Caco-2 (cell line): ENCODE measurements around the gene C1QTNF5. TPM values are rescaled to one million over a fixed set of nuclear protein-coding genes. Genes with fewer than 3 reads are reported as not detected.

ENCODE experiments used
- Bru-seq: library from RNA; stranded (reverse); fragments of 400-500 nt; gene quantifications from one replicate; lab custom pipeline; 2021; lab: Mats Ljungman, UMichigan
- BruChase-seq, 2 experiments: library from RNA; stranded (reverse); fragments of 400-500 nt; gene quantifications; one replicate each; lab custom pipeline; 2021; lab: Mats Ljungman, UMichigan
- BruUV-seq: library from RNA; stranded (reverse); fragments of 400-500 nt; replicated peaks from 2 replicates; lab custom pipeline; 2021; lab: Mats Ljungman, UMichigan
- CTCF ChIA-PET: fragments of 300-600 bp; sonication (Branson Sonifier 250); formaldehyde crosslinking; loops from one replicate; lab custom pipeline; 2022; ENCODE audit warnings: antibody characterized with exemption; lab: Charles Lee
- POLR2A ChIA-PET: fragments of 300-600 bp; sonication (Branson Sonifier 250); formaldehyde crosslinking; loops from one replicate; lab custom pipeline; 2022; ENCODE audit warnings: antibody characterized with exemption; lab: Charles Lee
- DNase-seq, 2 experiments: peaks; one replicate each; pipeline versions ENCODE4 v3.0.0 to v3.0.0-alpha.2; 2020 to 2022
- H3K27me3 ChIP-seq: replicated peaks from 2 replicates; pipeline ENCODE4 v1.6.0; 2011; ENCODE audit warnings: low read length; ENCODE audit not compliant: control insufficient read depth, insufficient read depth
- H3K36me3 ChIP-seq: 2 replicates; pipeline ENCODE4 v1.5.1; 2011; ENCODE audit warnings: low read length; ENCODE audit not compliant: control insufficient read depth, insufficient read depth
- H3K4me1 ChIP-seq: fragments of 250-450 bp; sonication (Bioruptor Pico); 2 replicates; pipeline ENCODE4 v1.5.1; 2020; ENCODE audit warnings: mild to moderate bottlenecking
- H3K4me3 ChIP-seq: 2 replicates; pipeline ENCODE4 v1.5.1; 2011; ENCODE audit warnings: low read depth, mild to moderate bottlenecking, control low read depth, low read length
- H3K9me3 ChIP-seq: fragments of 250-450 bp; sonication (Bioruptor Pico); 2 replicates; pipeline ENCODE4 v1.5.1; 2020; ENCODE audit warnings: mild to moderate bottlenecking, moderate library complexity
- H3K27ac Mint-ChIP-seq: one replicate; pipeline ENCODE4 v1.8.0; 2022; ENCODE audit warnings: mixed read lengths; ENCODE audit not compliant: unreplicated experiment
- H3K27me3 Mint-ChIP-seq: one replicate; pipeline ENCODE4 v1.8.0; 2022; ENCODE audit warnings: mixed read lengths; ENCODE audit not compliant: insufficient read depth, unreplicated experiment
- H3K36me3 Mint-ChIP-seq: one replicate; pipeline ENCODE4 v1.8.0; 2022; ENCODE audit warnings: mild to moderate bottlenecking, mixed read lengths; ENCODE audit not compliant: insufficient read depth, unreplicated experiment
- H3K4me1 Mint-ChIP-seq: one replicate; pipeline ENCODE4 v1.8.0; 2022; ENCODE audit warnings: low read depth, mixed read lengths; ENCODE audit not compliant: unreplicated experiment
- H3K4me3 Mint-ChIP-seq: one replicate; pipeline ENCODE4 v1.8.0; 2022; ENCODE audit warnings: mild to moderate bottlenecking, moderate library complexity, mixed read lengths; ENCODE audit not compliant: unreplicated experiment
- H3K9me3 Mint-ChIP-seq: one replicate; pipeline ENCODE4 v1.8.0; 2022; ENCODE audit warnings: mixed read lengths; ENCODE audit not compliant: unreplicated experiment
- CTCF ChIP-seq, 2 experiments: fragments of 200-600 bp in 1 of 2; IDR thresholded peaks; 1 replicate in 1 of 2; 2 replicates in 1 of 2; pipeline versions ENCODE4 v1.5.1 to v1.8.0; 2011 to 2022; ENCODE audit warnings: antibody characterized with exemption in 1 of 2, control low read depth in 1 of 2, inconsistent platforms in 1 of 2, low read depth in 1 of 2, low read length in 1 of 2, mild to moderate bottlenecking in 1 of 2, moderate library complexity in 1 of 2; ENCODE audit not compliant: insufficient read depth in 1 of 2, severe bottlenecking in 1 of 2, unreplicated experiment in 1 of 2
- intact Hi-C: fragments of 100-400 bp; cut with micrococcal nuclease; formaldehyde crosslinking; loops from one replicate; pipeline ENCODE4 v1.10.0; 2022; ENCODE audit not compliant: unreplicated experiment
- long read RNA-seq: library from polyadenylated mRNA; stranded (forward); transcript quantifications from one replicate; pipeline ENCODE4 v2.0.0, GENCODE V29; 2022
- total RNA-seq: library from RNA; stranded (reverse); gene quantifications from 2 replicates; pipeline ENCODE4 v1.2.3, GENCODE V29; 2022

The C1QTNF5 gene
- total RNA-seq = 0.56 and 1.2 TPM in 2 replicates
- not detected for Bru-seq, nascent RNA
- not detected for BruChase-seq, experiment 1, labeled RNA remaining after a 2-hour chase
- not detected for BruChase-seq, experiment 2, labeled RNA remaining after a 6-hour chase
- long read RNA-seq, partial matches to known transcripts = 0 of 2 reads
- long read RNA-seq, other reads (novel, unspliced or antisense) = 0 of 2 reads

GRCh38 chr11:119340335-119341221 lies at the start of gene C1QTNF5:
TSS of gene C1QTNF5 (minus strand) at chr11:119340883. CDS start at chr11:119340397, 486 bp downstream.
- Histone ChIP-seq H3K9me3 (no peaks in the 10 kb centered on the region), H3K4me1 (peaks cover 30% of the 10 kb centered on the region), H3K4me3 (peak within 1 kb of the TSS; percentile 45), H3K36me3 (0 out of 2 replicates have a peak, but pooled peaks cover 1% of the 10 kb centered on the region), H3K27me3 (no peaks in the 10 kb centered on the region; the same call in 1 of the 2 replicates)
- H3K36me3 Mint-ChIP-seq = peaks cover 10% of the 10 kb centered on the region
- H3K27ac Mint-ChIP-seq = no peak within 1 kb of the TSS
- no peaks in the 10 kb centered on the region for H3K9me3 Mint-ChIP-seq
- no peak for DNase-seq
- intact Hi-C loops = no loop called here
- H3K4me3 Mint-ChIP-seq = peak within 1 kb of the TSS; percentile 69
- peaks cover 29% of the 10 kb centered on the region for H3K4me1 Mint-ChIP-seq
- peaks cover 3% of the 10 kb centered on the region for H3K27me3 Mint-ChIP-seq
- TF ChIP-seq CTCF (IDR thresholded peaks at IDR 0.05; ENCODE audit: insufficient read depth in 1 of 2, low read depth in 1 of 2, low read length in 1 of 2, severe bottlenecking in 1 of 2, unreplicated experiment in 1 of 2) = no peak
- POLR2A ChIA-PET = interaction anchor here (0.7 to 1.7 kb wide), 4 partner anchors 20 to 38 kb away, joined by 3 to 13 read pairs (median 5); no protein-coding TSS in a partner anchor
- CTCF ChIA-PET = interaction anchor here (0.6 to 7.8 kb wide), 24 partner anchors 7 to 273 kb away, joined by 3 to 220 read pairs (median 6); partner anchors contain the start of genes HINFP, HMBS, USP2 and VPS11
- BruUV-seq = no TSS peak

GRCh38 chr11:119389611-119390254 lies 49.0 kb upstream of the C1QTNF5 start:
- intact Hi-C loops = loop anchor here (5.0 kb wide), 1 partner anchor 43 kb away; no protein-coding TSS in a partner anchor
- TF ChIP-seq CTCF (IDR thresholded peaks at IDR 0.05; ENCODE audit: insufficient read depth in 1 of 2, low read depth in 1 of 2, low read length in 1 of 2, severe bottlenecking in 1 of 2, unreplicated experiment in 1 of 2) = peak; percentile 90
- no peaks in the 10 kb centered on the region for H3K9me3 Mint-ChIP-seq
- peaks cover 6% of the 10 kb centered on the region for H3K4me1 Mint-ChIP-seq
- Histone ChIP-seq H3K4me3 (no peak overlapping the region), H3K4me1 (no peaks in the 10 kb centered on the region), H3K27me3 (0 out of 2 replicates have a peak, but pooled peaks cover 1% of the 10 kb centered on the region), H3K36me3 (no peaks in the 10 kb centered on the region), H3K9me3 (no peaks in the 10 kb centered on the region)
- no TSS peak for BruUV-seq
- CTCF ChIA-PET = interaction anchor here (0.6 to 1.2 kb wide), 7 partner anchors 8 to 287 kb away, joined by 3 to 12 read pairs (median 4); partner anchors contain the start of genes DPAGT1 and USP2
- DNase-seq = peak; percentile 77 to 82
- H3K4me3 Mint-ChIP-seq = no peak overlapping the region
- POLR2A ChIA-PET = no interaction called here
- no peak overlapping the region for H3K27ac Mint-ChIP-seq
- H3K27me3 Mint-ChIP-seq = no peaks in the 10 kb centered on the region
- no peaks in the 10 kb centered on the region for H3K36me3 Mint-ChIP-seq

- no peaks in the 10 kb centered on the region for H3K9me3 Mint-ChIP-seq
- H3K27ac Mint-ChIP-seq = no peak overlapping the region
- H3K36me3 ChIP-seq = no peaks in the 10 kb centered on the region
- DNase-seq = no peak
- H3K4me3 ChIP-seq = no peak overlapping the region
- H3K4me1 Mint-ChIP-seq = peaks cover 6% of the 10 kb centered on the region
- H3K4me1 ChIP-seq = no peaks in the 10 kb centered on the region
- no peak overlapping the region for H3K4me3 Mint-ChIP-seq
- ChIA-PET POLR2A (no interaction called here), CTCF (no interaction called here)
- H3K36me3 Mint-ChIP-seq = no peaks in the 10 kb centered on the region
- H3K9me3 ChIP-seq = no peaks in the 10 kb centered on the region
- intact Hi-C loops = no loop called here
- no peaks in the 10 kb centered on the region for H3K27me3 ChIP-seq
- no peaks in the 10 kb centered on the region for H3K27me3 Mint-ChIP-seq
- no TSS peak for BruUV-seq
- no peak for TF ChIP-seq CTCF (IDR thresholded peaks at IDR 0.05; ENCODE audit: insufficient read depth in 1 of 2, low read depth in 1 of 2, low read length in 1 of 2, severe bottlenecking in 1 of 2, unreplicated experiment in 1 of 2)
These were observed 47.4 kb upstream of the C1QTNF5 start for GRCh38 chr11:119388103-119388502.
